CD14-positive monocyte (primary cell): ENCODE results near the gene CTNNBL1. TPM values are rescaled to one million over a fixed set of nuclear protein-coding genes. Genes with fewer than 3 reads are reported as not detected.

Experiments
- DNase-seq, 3 donors: peaks; one replicate each; pipeline ENCODE4 v3.0.0-alpha.2; 2011 to 2022
- H2AFZ ChIP-seq: 2 replicates; pipeline ENCODE4 v1.6.0; 2012; ENCODE audit warnings: mild to moderate bottlenecking, low read depth, low read length, inconsistent platforms; ENCODE audit not compliant: insufficient read depth, poor library complexity, severe bottlenecking
- H3K27ac ChIP-seq, 2 donors: 1 replicate in 1 of 2; 2 replicates in 1 of 2; pipeline ENCODE4 v1.5.1; 2012 to 2013; ENCODE audit warnings: low read length in 2 of 2, control low read depth in 1 of 2, inconsistent platforms in 1 of 2, low read depth in 1 of 2, mild to moderate bottlenecking in 1 of 2
- H3K27me3 ChIP-seq, 2 donors: one replicate each; pipeline versions ENCODE4 v1.6.0 to v1.6.1; 2011 to 2013; ENCODE audit warnings: low read length in 2 of 2; ENCODE audit not compliant: control insufficient read depth in 2 of 2, insufficient read depth in 2 of 2
- H3K36me3 ChIP-seq, 2 donors: replicated peaks in 1 of 2; 1 replicate in 1 of 2; 2 replicates in 1 of 2; pipeline versions ENCODE4 v1.5.1 to v1.6.1; 2012 to 2013; ENCODE audit warnings: low read length in 2 of 2, control low read depth in 1 of 2, inconsistent platforms in 1 of 2, mild to moderate bottlenecking in 1 of 2; ENCODE audit not compliant: insufficient read depth in 2 of 2, control insufficient read depth in 1 of 2
- H3K4me1 ChIP-seq, 2 donors: 1 replicate in 1 of 2; 2 replicates in 1 of 2; pipeline versions ENCODE4 v1.5.1 to v1.6.1; 2012 to 2013; ENCODE audit warnings: low read length in 2 of 2, control low read depth in 1 of 2, inconsistent platforms in 1 of 2, mild to moderate bottlenecking in 1 of 2, moderate library complexity in 1 of 2; ENCODE audit not compliant: insufficient read depth in 2 of 2, control insufficient read depth in 1 of 2
- H3K4me2 ChIP-seq: replicated peaks from 2 replicates; pipeline ENCODE3; 2012; ENCODE audit warnings: low read length, moderate library complexity, mild to moderate bottlenecking; ENCODE audit not compliant: poor library complexity, severe bottlenecking; ENCODE audit errors: extremely low read depth
- H3K4me3 ChIP-seq, 3 experiments: fragments of 200-600 bp in 1 of 3; sonication (generic) in 1 of 3; replicated peaks in 1 of 3; 1 replicate in 2 of 3; 2 replicates in 1 of 3; pipeline ENCODE4 v1.5.1; 2011 to 2013; ENCODE audit warnings: low read length in 3 of 3, mild to moderate bottlenecking in 3 of 3, control low read depth in 2 of 3, low read depth in 2 of 3, inconsistent platforms in 1 of 3, moderate library complexity in 1 of 3
- H3K79me2 ChIP-seq: 2 replicates; pipeline ENCODE4 v1.6.0; 2012; ENCODE audit warnings: mild to moderate bottlenecking, control low read depth, inconsistent platforms, low read length, moderate library complexity; ENCODE audit not compliant: insufficient read depth
- H3K9ac ChIP-seq: 2 replicates; pipeline ENCODE4 v1.6.0; 2017; ENCODE audit warnings: low read length, mild to moderate bottlenecking; ENCODE audit not compliant: insufficient read depth, poor library complexity, severe bottlenecking
- H3K9me3 ChIP-seq, 2 donors: replicated peaks in 1 of 2; 1 replicate in 1 of 2; 2 replicates in 1 of 2; pipeline versions ENCODE4 v1.5.1 to v1.6.1; 2012 to 2013; ENCODE audit warnings: low read length in 2 of 2, control low read depth in 1 of 2; ENCODE audit not compliant: control insufficient read depth in 1 of 2, insufficient read depth in 1 of 2
- H4K20me1 ChIP-seq: 2 replicates; pipeline ENCODE4 v1.6.0; 2012; ENCODE audit warnings: mild to moderate bottlenecking, low read length, control low read depth, moderate library complexity; ENCODE audit not compliant: insufficient read depth
- H3K27ac Mint-ChIP-seq, 7 donors: one replicate each; pipeline ENCODE4 v1.8.0; 2020; ENCODE audit warnings: mild to moderate bottlenecking in 7 of 7, mixed read lengths in 7 of 7, moderate library complexity in 6 of 7, inconsistent platforms in 2 of 7
- H3K27me3 Mint-ChIP-seq, 3 donors: one replicate each; pipeline ENCODE4 v1.8.0; 2021 to 2022; ENCODE audit warnings: low read depth in 3 of 3, mild to moderate bottlenecking in 3 of 3, mixed read lengths in 3 of 3, moderate library complexity in 3 of 3, inconsistent platforms in 1 of 3
- H3K36me3 Mint-ChIP-seq, 2 donors: one replicate each; pipeline ENCODE4 v1.8.0; 2020; ENCODE audit warnings: mixed read lengths in 2 of 2, inconsistent platforms in 1 of 2, mild to moderate bottlenecking in 1 of 2
- H3K4me1 Mint-ChIP-seq: one replicate; pipeline ENCODE4 v1.8.0; 2020; ENCODE audit warnings: mild to moderate bottlenecking, mixed read lengths
- H3K4me3 Mint-ChIP-seq, 2 donors: one replicate each; pipeline ENCODE4 v1.8.0; 2020; ENCODE audit warnings: mild to moderate bottlenecking in 2 of 2, mixed read lengths in 2 of 2, moderate library complexity in 1 of 2
- H3K9me3 Mint-ChIP-seq, 7 donors: one replicate each; pipeline ENCODE4 v1.8.0; 2020 to 2022; ENCODE audit warnings: mixed read lengths in 7 of 7, mild to moderate bottlenecking in 6 of 7, moderate library complexity in 6 of 7, inconsistent platforms in 2 of 7
- WGBS: methylation state at CpG from one replicate; pipeline ENCODE4 v1.1.5; 2013; ENCODE audit warnings: missing lambda C conversion rate; ENCODE audit not compliant: insufficient coverage; 5-methylcytosine and 5-hydroxymethylcytosine counted together
- intact Hi-C, 2 donors: fragments of 100-400 bp; cut with micrococcal nuclease; formaldehyde crosslinking; loops; one replicate each; pipeline versions ENCODE4 v1.15.0 to v1.15.1; 2023
- polyA plus RNA-seq, 3 donors: library from polyadenylated mRNA; depleted of rRNA in 1 of 3; unstranded in 2 of 3; stranded (reverse) in 1 of 3; fragments of 300-500 nt in 2 of 3; fragments of >200 nt in 1 of 3; fragmentation: Illumina TruSeq in 2 of 3; gene quantifications; 1 replicate in 2 of 3; 2 replicates in 1 of 3; pipeline ENCODE4 v1.2.3, GENCODE V29; 2012 to 2021
- TF ChIP-seq, protein P1 (sequence below): fragments of 200-600 bp; IDR thresholded peaks from one replicate; pipeline ENCODE4 v1.8.0; 2022; ENCODE audit warnings: antibody characterized with exemption, mild to moderate bottlenecking

The CTNNBL1 gene
- polyA plus RNA-seq, 3 donors: 35.5 to 83.2 (median 77.3) TPM

DNA sequence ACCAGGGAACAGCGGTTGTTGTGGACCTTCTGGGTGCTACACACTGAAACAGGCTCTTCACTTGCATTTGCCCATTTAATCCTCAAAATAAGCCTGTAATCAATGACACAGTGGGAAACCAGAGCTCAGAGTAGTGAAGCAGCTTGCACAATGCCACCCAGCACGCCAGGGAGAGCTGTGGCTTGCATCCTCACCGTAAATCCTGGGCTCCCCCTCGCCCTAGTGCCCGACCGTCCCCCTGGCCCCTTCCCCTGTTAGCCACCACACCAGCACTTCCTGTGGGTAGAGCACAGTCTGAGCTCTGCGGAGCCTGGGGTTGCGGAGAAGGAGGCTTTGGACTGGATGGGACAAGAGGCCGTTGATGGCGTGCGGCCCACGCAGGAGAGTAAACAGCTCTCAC is 223.6 kb downstream of the CTNNBL1 start:
- 0% methylated on average over 5 of the region's 12 CpGs for WGBS
- no peaks in the 10 kb centered on the region for H3K79me2 ChIP-seq
- intact Hi-C loops: no loop called here
- no peak overlapping the region for H3K4me3 ChIP-seq
- no peak overlapping the region for H2AFZ ChIP-seq
- TF ChIP-seq, protein P1, sequence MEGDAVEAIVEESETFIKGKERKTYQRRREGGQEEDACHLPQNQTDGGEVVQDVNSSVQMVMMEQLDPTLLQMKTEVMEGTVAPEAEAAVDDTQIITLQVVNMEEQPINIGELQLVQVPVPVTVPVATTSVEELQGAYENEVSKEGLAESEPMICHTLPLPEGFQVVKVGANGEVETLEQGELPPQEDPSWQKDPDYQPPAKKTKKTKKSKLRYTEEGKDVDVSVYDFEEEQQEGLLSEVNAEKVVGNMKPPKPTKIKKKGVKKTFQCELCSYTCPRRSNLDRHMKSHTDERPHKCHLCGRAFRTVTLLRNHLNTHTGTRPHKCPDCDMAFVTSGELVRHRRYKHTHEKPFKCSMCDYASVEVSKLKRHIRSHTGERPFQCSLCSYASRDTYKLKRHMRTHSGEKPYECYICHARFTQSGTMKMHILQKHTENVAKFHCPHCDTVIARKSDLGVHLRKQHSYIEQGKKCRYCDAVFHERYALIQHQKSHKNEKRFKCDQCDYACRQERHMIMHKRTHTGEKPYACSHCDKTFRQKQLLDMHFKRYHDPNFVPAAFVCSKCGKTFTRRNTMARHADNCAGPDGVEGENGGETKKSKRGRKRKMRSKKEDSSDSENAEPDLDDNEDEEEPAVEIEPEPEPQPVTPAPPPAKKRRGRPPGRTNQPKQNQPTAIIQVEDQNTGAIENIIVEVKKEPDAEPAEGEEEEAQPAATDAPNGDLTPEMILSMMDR: no peak
- peaks cover 19 to 72% of the 10 kb centered on the region in 2 donors for H3K27me3 ChIP-seq
- no peak overlapping the region for H3K27ac ChIP-seq
- H4K20me1 ChIP-seq: no peaks in the 10 kb centered on the region
- Mint-ChIP-seq H3K4me1 (peaks cover 7% of the 10 kb centered on the region), H3K27ac (no peak overlapping the region), H3K9me3 (peaks cover 0 to 27% (median 2%) of the 10 kb centered on the region in 7 donors), H3K36me3 (peaks cover 0 to 2% of the 10 kb centered on the region in 2 donors), H3K4me3 (peak overlapping the region in 1 of 2 donors; percentile 65), H3K27me3 (peaks cover 58 to 88% (median 71%) of the 10 kb centered on the region in 3 donors)
- H3K9ac ChIP-seq: no peak overlapping the region
- no peak overlapping the region for H3K4me2 ChIP-seq
- no peak for DNase-seq
- peaks cover 0 to 3% of the 10 kb centered on the region in 2 donors for H3K4me1 ChIP-seq
- peaks cover 0 to 7% of the 10 kb centered on the region in 2 donors for H3K9me3 ChIP-seq
- H3K36me3 ChIP-seq: no peaks in the 10 kb centered on the region

DNA sequence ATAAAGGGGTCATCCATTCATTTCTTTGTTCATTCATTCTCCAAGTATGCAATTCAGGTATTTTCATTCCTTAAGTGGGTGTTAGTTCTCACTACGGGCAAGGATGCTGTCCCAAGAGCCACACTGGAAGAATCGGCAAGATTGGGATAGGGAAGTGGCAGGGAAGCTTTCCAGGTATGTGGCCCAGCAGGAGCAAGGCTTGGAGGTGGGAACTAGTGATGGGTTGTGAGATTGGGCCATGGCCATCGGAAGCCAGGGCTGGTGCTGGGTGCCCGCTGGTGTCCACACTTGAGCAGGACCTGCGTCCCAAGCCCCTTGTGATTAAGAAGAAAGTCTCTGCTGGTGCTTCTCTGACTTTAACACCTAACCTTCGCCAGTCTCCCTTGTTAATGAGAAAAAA is 224.2 kb downstream of the CTNNBL1 start:
- intact Hi-C loops: no loop called here
- Mint-ChIP-seq H3K36me3 (peaks cover 0 to 2% of the 10 kb centered on the region in 2 donors), H3K27ac (no peak overlapping the region), H3K4me1 (peaks cover 7% of the 10 kb centered on the region), H3K9me3 (peaks cover 0 to 25% (median 2%) of the 10 kb centered on the region in 7 donors), H3K4me3 (peak overlapping the region in 1 of 2 donors; percentile 3), H3K27me3 (peaks cover 56 to 86% (median 65%) of the 10 kb centered on the region in 3 donors)
- no peaks in the 10 kb centered on the region for H4K20me1 ChIP-seq
- H3K36me3 ChIP-seq: no peaks in the 10 kb centered on the region
- no peaks in the 10 kb centered on the region for H3K79me2 ChIP-seq
- DNase-seq: no peak
- peaks cover 0 to 7% of the 10 kb centered on the region in 2 donors for H3K9me3 ChIP-seq
- WGBS: 79% methylated on average over 2 of the region's 6 CpGs
- H3K4me3 ChIP-seq: no peak overlapping the region
- TF ChIP-seq, protein P1: no peak
- no peak overlapping the region for H3K27ac ChIP-seq
- H3K4me2 ChIP-seq: no peak overlapping the region
- H3K9ac ChIP-seq: no peak overlapping the region
- H2AFZ ChIP-seq: no peak overlapping the region
- peaks cover 19 to 67% of the 10 kb centered on the region in 2 donors for H3K27me3 ChIP-seq
- peaks cover 0 to 3% of the 10 kb centered on the region in 2 donors for H3K4me1 ChIP-seq
